ENCODE data around the gene PTPN13.

PTPN13 gene

GRCh38 chr4:86587381-86588140 lies 6.6 kb upstream of the PTPN13 start:
- Histone ChIP-seq H3K4me1 (ENCODE audit: control insufficient read depth in 2 of 2, insufficient read depth in 2 of 2, low read length in 2 of 2) (peaks cover 0 to under 1% of the 10 kb centered on the region in 2 donors), H3K27ac (ENCODE audit: low read depth in 2 of 2, low read length in 2 of 2) (no peak overlapping the region), H3K27me3 (ENCODE audit: control insufficient read depth in 2 of 2, insufficient read depth in 2 of 2, low read length in 2 of 2) (no peaks in the 10 kb centered on the region), H3K36me3 (ENCODE audit: control insufficient read depth in 2 of 2, insufficient read depth in 2 of 2, low read length in 2 of 2) (no peaks in the 10 kb centered on the region), H3K9me3 (ENCODE audit: control insufficient read depth in 2 of 2, low read length in 2 of 2) (no peaks in the 10 kb centered on the region), H3K4me3 (ENCODE audit: low read length in 2 of 2) (no peak overlapping the region), H3K9ac (ENCODE audit: low read depth in 1 of 2, low read length in 2 of 2) (no peak overlapping the region)

GRCh38 chr4:86592553-86593249 lies 1.4 kb upstream of the PTPN13 start:
- no peak overlapping the region for H3K27ac ChIP-seq (ENCODE audit: low read depth in 2 of 2, low read length in 2 of 2)
- peaks cover 0 to 16% of the 10 kb centered on the region in 2 donors for H3K4me1 ChIP-seq (ENCODE audit: control insufficient read depth in 2 of 2, insufficient read depth in 2 of 2, low read length in 2 of 2)
- H3K36me3 ChIP-seq (ENCODE audit: control insufficient read depth in 2 of 2, insufficient read depth in 2 of 2, low read length in 2 of 2), result no peaks in the 10 kb centered on the region
- no peak overlapping the region for H3K9ac ChIP-seq (ENCODE audit: low read depth in 1 of 2, low read length in 2 of 2)
- no peak overlapping the region for H3K4me3 ChIP-seq (ENCODE audit: low read length in 2 of 2)
- no peaks in the 10 kb centered on the region for H3K9me3 ChIP-seq (ENCODE audit: control insufficient read depth in 2 of 2, low read length in 2 of 2)
- H3K27me3 ChIP-seq (ENCODE audit: control insufficient read depth in 2 of 2, insufficient read depth in 2 of 2, low read length in 2 of 2), result peaks cover 3 to 17% of the 10 kb centered on the region in 2 donors

DNA sequence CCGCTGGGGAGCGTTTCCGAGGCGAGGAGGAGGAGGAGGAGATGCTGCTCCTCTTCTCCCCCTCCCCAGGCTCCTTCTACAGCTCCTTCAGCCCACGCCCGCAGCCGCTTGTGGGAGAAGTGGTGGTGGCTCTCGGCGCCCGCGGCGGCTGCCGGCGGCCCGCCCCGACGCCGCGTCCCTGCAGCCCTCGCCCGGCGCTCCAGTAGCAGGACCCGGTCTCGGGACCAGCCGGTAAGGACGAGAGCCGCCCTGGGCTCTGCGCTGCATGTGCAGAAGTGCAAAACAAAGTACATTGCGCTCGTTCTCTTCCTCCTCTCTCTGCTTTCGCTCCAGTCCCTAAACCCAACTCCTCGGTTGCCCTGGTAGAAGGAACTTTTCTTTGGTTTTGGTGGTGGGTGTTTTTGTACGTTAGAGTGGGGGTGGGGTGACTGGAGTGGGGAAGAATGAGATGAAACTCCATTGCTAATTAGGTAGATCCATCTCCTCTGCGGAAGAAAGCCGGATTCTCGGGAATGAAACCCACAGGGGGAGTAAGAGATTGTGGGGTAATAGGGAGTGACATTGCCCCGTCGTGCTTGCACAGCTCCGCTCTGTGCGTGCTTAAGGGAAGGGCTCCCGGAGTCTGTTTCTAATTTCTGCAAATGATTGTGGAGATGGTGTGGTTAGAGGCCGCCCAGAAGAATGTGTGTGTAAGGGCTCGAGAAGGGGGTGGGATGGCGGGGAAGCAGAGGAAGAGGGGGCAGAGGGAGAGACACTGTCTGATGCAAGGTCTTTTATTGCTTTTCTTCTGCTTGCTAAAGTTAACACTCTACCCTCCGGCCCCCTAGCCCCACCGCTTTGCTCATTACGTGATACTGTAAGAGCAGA lies 677 bp downstream of the PTPN13 start:
- Histone ChIP-seq H3K4me1 (ENCODE audit: control insufficient read depth in 2 of 2, insufficient read depth in 2 of 2, low read length in 2 of 2) (peaks cover 0 to 16% of the 10 kb centered on the region in 2 donors), H3K4me3 (ENCODE audit: low read length in 2 of 2) (peak overlapping the region; percentile 74 to 75), H3K27ac (ENCODE audit: low read depth in 2 of 2, low read length in 2 of 2) (peak overlapping the region; percentile 62 to 71), H3K9me3 (ENCODE audit: control insufficient read depth in 2 of 2, low read length in 2 of 2) (no peaks in the 10 kb centered on the region), H3K9ac (ENCODE audit: low read depth in 1 of 2, low read length in 2 of 2) (peak overlapping the region; percentile 14 to 58), H3K27me3 (ENCODE audit: control insufficient read depth in 2 of 2, insufficient read depth in 2 of 2, low read length in 2 of 2) (peaks cover 3 to 17% of the 10 kb centered on the region in 2 donors), H3K36me3 (ENCODE audit: control insufficient read depth in 2 of 2, insufficient read depth in 2 of 2, low read length in 2 of 2) (no peaks in the 10 kb centered on the region)

- Histone ChIP-seq H3K4me3 (ENCODE audit: low read length in 2 of 2) (peak overlapping the region; percentile 74 to 75), H3K4me1 (ENCODE audit: control insufficient read depth in 2 of 2, insufficient read depth in 2 of 2, low read length in 2 of 2) (peaks cover 0 to 16% of the 10 kb centered on the region in 2 donors), H3K36me3 (ENCODE audit: control insufficient read depth in 2 of 2, insufficient read depth in 2 of 2, low read length in 2 of 2) (no peaks in the 10 kb centered on the region), H3K9ac (ENCODE audit: low read depth in 1 of 2, low read length in 2 of 2) (peak overlapping the region in 1 of 2 donors; percentile 58), H3K27me3 (ENCODE audit: control insufficient read depth in 2 of 2, insufficient read depth in 2 of 2, low read length in 2 of 2) (peaks cover 3 to 17% of the 10 kb centered on the region in 2 donors), H3K27ac (ENCODE audit: low read depth in 2 of 2, low read length in 2 of 2) (peak overlapping the region in 1 of 2 donors; percentile 71), H3K9me3 (ENCODE audit: control insufficient read depth in 2 of 2, low read length in 2 of 2) (no peaks in the 10 kb centered on the region)
Observed at GRCh38 chr4:86595426-86595805, 1.3 kb downstream of the PTPN13 start.

DNA sequence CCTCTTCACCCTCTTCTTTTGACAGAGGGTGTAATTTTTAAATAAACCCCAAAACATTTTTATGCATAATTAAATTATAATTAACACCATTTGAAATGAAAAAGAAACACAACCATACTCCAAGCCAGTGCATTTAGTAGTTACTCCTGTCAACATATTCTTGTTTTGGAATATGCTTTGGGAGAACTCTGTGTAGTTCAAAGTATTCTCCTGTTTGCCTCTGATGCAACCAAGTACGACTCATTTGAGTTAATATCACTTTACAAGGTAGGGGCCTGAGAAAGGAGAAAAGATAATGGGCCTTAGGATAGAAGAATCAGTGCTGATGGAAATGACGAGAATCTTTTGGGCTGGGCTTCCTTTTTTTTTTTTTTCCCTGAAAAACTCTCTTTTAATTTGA lies 2.7 kb downstream of the PTPN13 start:
- Histone ChIP-seq H3K36me3 (ENCODE audit: control insufficient read depth in 2 of 2, insufficient read depth in 2 of 2, low read length in 2 of 2) (no peaks in the 10 kb centered on the region), H3K27ac (ENCODE audit: low read depth in 2 of 2, low read length in 2 of 2) (no peak overlapping the region), H3K9ac (ENCODE audit: low read depth in 1 of 2, low read length in 2 of 2) (no peak overlapping the region), H3K4me3 (ENCODE audit: low read length in 2 of 2) (no peak overlapping the region), H3K9me3 (ENCODE audit: control insufficient read depth in 2 of 2, low read length in 2 of 2) (no peaks in the 10 kb centered on the region), H3K27me3 (ENCODE audit: control insufficient read depth in 2 of 2, insufficient read depth in 2 of 2, low read length in 2 of 2) (peaks cover 3 to 17% of the 10 kb centered on the region in 2 donors), H3K4me1 (ENCODE audit: control insufficient read depth in 2 of 2, insufficient read depth in 2 of 2, low read length in 2 of 2) (peaks cover 0 to 16% of the 10 kb centered on the region in 2 donors)

- Histone ChIP-seq H3K9me3 (ENCODE audit: control insufficient read depth in 2 of 2, low read length in 2 of 2) (no peaks in the 10 kb centered on the region), H3K27ac (ENCODE audit: low read depth in 2 of 2, low read length in 2 of 2) (no peak overlapping the region), H3K4me1 (ENCODE audit: control insufficient read depth in 2 of 2, insufficient read depth in 2 of 2, low read length in 2 of 2) (peaks cover 0 to 2% of the 10 kb centered on the region in 2 donors), H3K36me3 (ENCODE audit: control insufficient read depth in 2 of 2, insufficient read depth in 2 of 2, low read length in 2 of 2) (no peaks in the 10 kb centered on the region), H3K9ac (ENCODE audit: low read depth in 1 of 2, low read length in 2 of 2) (no peak overlapping the region), H3K4me3 (ENCODE audit: low read length in 2 of 2) (no peak overlapping the region), H3K27me3 (ENCODE audit: control insufficient read depth in 2 of 2, insufficient read depth in 2 of 2, low read length in 2 of 2) (peaks cover 3 to 6% of the 10 kb centered on the region in 2 donors)
Observed at GRCh38 chr4:86600007-86600653, 6.0 kb downstream of the PTPN13 start.

GRCh38 chr4:86603311-86603885 lies 9.3 kb downstream of the PTPN13 start:
- Histone ChIP-seq H3K4me1 (ENCODE audit: control insufficient read depth in 2 of 2, insufficient read depth in 2 of 2, low read length in 2 of 2) (no peaks in the 10 kb centered on the region), H3K9ac (ENCODE audit: low read depth in 1 of 2, low read length in 2 of 2) (no peak overlapping the region), H3K9me3 (ENCODE audit: control insufficient read depth in 2 of 2, low read length in 2 of 2) (no peaks in the 10 kb centered on the region), H3K4me3 (ENCODE audit: low read length in 2 of 2) (no peak overlapping the region), H3K27ac (ENCODE audit: low read depth in 2 of 2, low read length in 2 of 2) (no peak overlapping the region), H3K27me3 (ENCODE audit: control insufficient read depth in 2 of 2, insufficient read depth in 2 of 2, low read length in 2 of 2) (no peaks in the 10 kb centered on the region), H3K36me3 (ENCODE audit: control insufficient read depth in 2 of 2, insufficient read depth in 2 of 2, low read length in 2 of 2) (no peaks in the 10 kb centered on the region)

DNA sequence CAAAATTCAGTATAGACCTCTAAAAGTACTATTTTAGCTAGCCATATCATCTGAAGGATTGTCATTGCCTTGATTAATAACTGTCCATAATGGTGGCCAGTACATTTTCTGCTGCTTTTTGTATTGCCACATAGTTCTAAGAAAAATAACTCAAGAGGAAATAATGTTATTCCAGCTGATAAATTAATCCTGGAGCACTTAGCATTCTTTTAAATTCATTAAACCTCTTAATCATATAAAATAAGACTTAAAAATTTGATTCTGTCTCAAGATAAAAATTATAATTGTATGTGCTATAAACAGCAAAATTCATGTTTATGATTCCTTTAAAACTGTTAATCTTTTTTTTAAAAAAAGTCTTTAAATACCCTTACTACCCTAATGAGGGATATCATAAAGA lies 12.7 kb downstream of the PTPN13 start:
- no peak overlapping the region for H3K27ac ChIP-seq (ENCODE audit: low read depth in 2 of 2, low read length in 2 of 2)
- H3K9ac ChIP-seq (ENCODE audit: low read depth in 1 of 2, low read length in 2 of 2), result no peak overlapping the region
- H3K4me1 ChIP-seq (ENCODE audit: control insufficient read depth in 2 of 2, insufficient read depth in 2 of 2, low read length in 2 of 2), result no peaks in the 10 kb centered on the region
- H3K36me3 ChIP-seq (ENCODE audit: control insufficient read depth in 2 of 2, insufficient read depth in 2 of 2, low read length in 2 of 2), result no peaks in the 10 kb centered on the region
- no peaks in the 10 kb centered on the region for H3K27me3 ChIP-seq (ENCODE audit: control insufficient read depth in 2 of 2, insufficient read depth in 2 of 2, low read length in 2 of 2)
- no peak overlapping the region for H3K4me3 ChIP-seq (ENCODE audit: low read length in 2 of 2)
- H3K9me3 ChIP-seq (ENCODE audit: control insufficient read depth in 2 of 2, low read length in 2 of 2), result no peaks in the 10 kb centered on the region

- Histone ChIP-seq H3K27me3 (ENCODE audit: control insufficient read depth in 2 of 2, insufficient read depth in 2 of 2, low read length in 2 of 2) (no peaks in the 10 kb centered on the region), H3K9me3 (ENCODE audit: control insufficient read depth in 2 of 2, low read length in 2 of 2) (no peaks in the 10 kb centered on the region), H3K9ac (ENCODE audit: low read depth in 1 of 2, low read length in 2 of 2) (no peak overlapping the region), H3K4me1 (ENCODE audit: control insufficient read depth in 2 of 2, insufficient read depth in 2 of 2, low read length in 2 of 2) (no peaks in the 10 kb centered on the region), H3K27ac (ENCODE audit: low read depth in 2 of 2, low read length in 2 of 2) (no peak overlapping the region), H3K36me3 (ENCODE audit: control insufficient read depth in 2 of 2, insufficient read depth in 2 of 2, low read length in 2 of 2) (no peaks in the 10 kb centered on the region), H3K4me3 (ENCODE audit: low read length in 2 of 2) (no peak overlapping the region)
Observed at GRCh38 chr4:86608757-86609375, 14.8 kb downstream of the PTPN13 start.
